HEK293 (cell line): ENCODE results near the gene PPP4R4.
A peak's percentile ranks its signal among the peaks of the same experiment; 100 is the strongest.

Experiments used
- CTCF ChIA-PET: fragments of 350-600 bp; formaldehyde crosslinking; extraction: SDS; loops from one replicate; lab custom pipeline; 2021; ENCODE audit warnings: antibody characterized with exemption; lab: Yijun Ruan, JAX
- POLR2A ChIA-PET: fragments of 300-600 bp; formaldehyde crosslinking; extraction: SDS; loops from one replicate; lab custom pipeline; 2020; ENCODE audit warnings: antibody characterized with exemption, inconsistent platforms; lab: Yijun Ruan, JAX
- H3K27ac ChIP-seq: fragments of 200-500 bp; sonication (Bioruptor generic); 2 replicates; pipeline ENCODE4 v1.5.1; 2014; ENCODE audit warnings: low read depth, low read length, control low read depth, inconsistent platforms; ENCODE audit errors: extremely low read depth
- H3K36me3 ChIP-seq, 2 experiments: fragments of 200-500 bp in 1 of 2; sonication (Bioruptor generic) in 1 of 2; 1 replicate in 1 of 2; 2 replicates in 1 of 2; pipeline ENCODE4 v1.5.1; 2014 to 2017; ENCODE audit warnings: inconsistent platforms in 2 of 2, low read length in 2 of 2; ENCODE audit not compliant: control insufficient read depth in 2 of 2, insufficient read depth in 1 of 2
- H3K4me1 ChIP-seq: fragments of 200-500 bp; sonication (Bioruptor generic); 2 replicates; pipeline ENCODE4 v1.5.1; 2014; ENCODE audit warnings: mild to moderate bottlenecking, low read length, inconsistent platforms; ENCODE audit not compliant: control insufficient read depth, insufficient read depth
- H3K4me3 ChIP-seq: 2 replicates; pipeline ENCODE4 v1.5.1; 2011; ENCODE audit warnings: low read depth, mild to moderate bottlenecking, control low read depth, low read length, moderate library complexity
- H3K9me3 ChIP-seq: fragments of 200-500 bp; sonication (Bioruptor generic); 2 replicates; pipeline ENCODE4 v1.5.1; 2014; ENCODE audit warnings: low read depth, low read length, inconsistent platforms; ENCODE audit not compliant: control insufficient read depth, insufficient read depth
- EGR2 ChIP-seq: fragments of 450-650 bp; formaldehyde crosslinking; IDR thresholded peaks from 2 replicates; pipeline ENCODE4 v1.5.1; 2016; ENCODE audit warnings: low read depth, missing biosample characterization, missing genetic modification characterization
- KLF1 ChIP-seq: fragments of 450-650 bp; formaldehyde crosslinking; IDR thresholded peaks from 2 replicates; pipeline ENCODE4 v1.5.1; 2016; ENCODE audit warnings: missing biosample characterization, missing genetic modification characterization
- KLF10 ChIP-seq: fragments of 450-650 bp; IDR thresholded peaks from 2 replicates; pipeline ENCODE4 v1.5.1; 2018; ENCODE audit warnings: missing biosample characterization, mild to moderate bottlenecking, missing genetic modification characterization
- KLF16 ChIP-seq: fragments of 450-650 bp; formaldehyde crosslinking; IDR thresholded peaks from 2 replicates; pipeline ENCODE4 v1.5.1; 2017; ENCODE audit warnings: missing biosample characterization, missing genetic modification characterization
- KLF9 ChIP-seq: fragments of 450-650 bp; formaldehyde crosslinking; IDR thresholded peaks from 2 replicates; pipeline ENCODE4 v1.5.1; 2016; ENCODE audit warnings: missing biosample characterization, missing genetic modification characterization, low read depth
- PRDM10 ChIP-seq: fragments of 450-650 bp; formaldehyde crosslinking; IDR thresholded peaks from 2 replicates; pipeline ENCODE4 v1.5.1; 2016; ENCODE audit warnings: missing biosample characterization, missing genetic modification characterization
- SCRT1 ChIP-seq: fragments of 450-650 bp; formaldehyde crosslinking; IDR thresholded peaks from 2 replicates; pipeline ENCODE4 v1.5.1; 2016; ENCODE audit warnings: missing biosample characterization, missing genetic modification characterization, borderline replicate concordance
- SP2 ChIP-seq: fragments of 450-650 bp; formaldehyde crosslinking; IDR thresholded peaks from 2 replicates; pipeline ENCODE4 v1.5.1; 2016; ENCODE audit warnings: missing biosample characterization, missing genetic modification characterization
- SP3 ChIP-seq: fragments of 450-650 bp; formaldehyde crosslinking; IDR thresholded peaks from 2 replicates; pipeline ENCODE4 v1.5.1; 2016; ENCODE audit warnings: missing biosample characterization, missing genetic modification characterization
- YY1 ChIP-seq: fragments of 450-650 bp; formaldehyde crosslinking; IDR thresholded peaks from 2 replicates; pipeline ENCODE4 v1.5.1; 2018; ENCODE audit warnings: missing biosample characterization, missing genetic modification characterization
- ZFHX2 ChIP-seq: fragments of 450-650 bp; formaldehyde crosslinking; conservative IDR thresholded peaks from 2 replicates; pipeline ENCODE4 v1.5.1; 2016; ENCODE audit warnings: missing biosample characterization, missing genetic modification characterization
- ZFP37 ChIP-seq: fragments of 450-650 bp; formaldehyde crosslinking; IDR thresholded peaks from 2 replicates; pipeline ENCODE4 v1.5.1; 2016; ENCODE audit warnings: missing biosample characterization, missing genetic modification characterization
- ZNF10 ChIP-seq: fragments of 450-650 bp; formaldehyde crosslinking; IDR thresholded peaks from 2 replicates; pipeline ENCODE4 v1.5.1; 2017; ENCODE audit warnings: missing biosample characterization, missing genetic modification characterization
- ZNF138 ChIP-seq: fragments of 450-650 bp; formaldehyde crosslinking; IDR thresholded peaks from 2 replicates; pipeline ENCODE4 v1.5.1; 2016; ENCODE audit warnings: missing biosample characterization, missing genetic modification characterization, borderline replicate concordance
- ZNF148 ChIP-seq: fragments of 450-650 bp; formaldehyde crosslinking; IDR thresholded peaks from 2 replicates; pipeline ENCODE4 v1.5.0; 2017; ENCODE audit warnings: missing biosample characterization, missing genetic modification characterization, borderline replicate concordance
- ZNF18 ChIP-seq: fragments of 450-650 bp; formaldehyde crosslinking; IDR thresholded peaks from 2 replicates; pipeline ENCODE4 v1.5.1; 2016; ENCODE audit warnings: missing biosample characterization, missing genetic modification characterization
- ZNF311 ChIP-seq: fragments of 450-650 bp; formaldehyde crosslinking; IDR thresholded peaks from 2 replicates; pipeline ENCODE4 v1.5.1; 2017; ENCODE audit warnings: missing biosample characterization, missing genetic modification characterization, borderline replicate concordance
- ZNF335 ChIP-seq: fragments of 450-650 bp; formaldehyde crosslinking; conservative IDR thresholded peaks from 2 replicates; pipeline ENCODE4 v1.5.1; 2016; ENCODE audit warnings: missing biosample characterization, missing genetic modification characterization
- ZNF362 ChIP-seq: fragments of 450-650 bp; formaldehyde crosslinking; IDR thresholded peaks from 2 replicates; pipeline ENCODE4 v1.5.1; 2016; ENCODE audit warnings: missing biosample characterization, missing genetic modification characterization
- ZNF510 ChIP-seq: fragments of 450-650 bp; formaldehyde crosslinking; IDR thresholded peaks from 2 replicates; pipeline ENCODE4 v1.5.1; 2018; ENCODE audit warnings: mild to moderate bottlenecking, missing genetic modification characterization, missing biosample characterization; ENCODE audit not compliant: insufficient replicate concordance
- ZNF555 ChIP-seq: fragments of 450-650 bp; formaldehyde crosslinking; conservative IDR thresholded peaks from 2 replicates; pipeline ENCODE4 v1.5.1; 2017; ENCODE audit warnings: missing biosample characterization, mild to moderate bottlenecking, missing genetic modification characterization, inconsistent platforms

PPP4R4 gene

GRCh38 chr14:94129111-94129757, 44.9 kb upstream of the PPP4R4 start, which contains the start of gene IFI27L2 (continued):
- TF ChIP-seq ZNF148 = no peak

GRCh38 chr14:94129758-94130414, 44.2 kb upstream of the PPP4R4 start:
- POLR2A ChIA-PET = interaction anchor here (2.4 kb wide), 1 partner anchor 49 kb away, joined by 10 read pairs; the partner anchor contains the start of genes DDX24 and IFI27L1
- no peaks in the 10 kb centered on the region for H3K36me3 ChIP-seq
- CTCF ChIA-PET = interaction anchor here (0.6 to 2.6 kb wide), 8 partner anchors 8 to 1020 kb away, joined by 3 to 15 read pairs (median 4); no protein-coding TSS in a partner anchor
- no peaks in the 10 kb centered on the region for H3K9me3 ChIP-seq
- TF ChIP-seq ZFP37 (tag by site-specific recombination) (no peak), ZNF18 (tag by site-specific recombination) (no peak), ZNF362 (tag by site-specific recombination) (peak; percentile 82), KLF16 (tag by site-specific recombination) (peak; percentile 27; the same call in 1 of the 2 replicates), KLF1 (peak; percentile 14; the same call in 1 of the 2 replicates), EGR2 (peak; percentile 53), ZFHX2 (tag by site-specific recombination) (peak; percentile 77), ZNF311 (no peak), KLF10 (tag by site-specific recombination) (peak; percentile 43; the same call in 1 of the 2 replicates), SP2 (tag by site-specific recombination) (peak; percentile 48), ZNF510 (tag by site-specific recombination) (no peak), SP3 (peak; percentile 79), PRDM10 (tag by site-specific recombination) (peak; percentile 83), SCRT1 (tag by site-specific recombination) (no peak), KLF9 (peak; percentile 84), ZNF555 (tag by site-specific recombination) (no peak), ZNF335 (tag by site-specific recombination) (peak; percentile 95), ZNF138 (no peak), ZNF10 (tag by site-specific recombination) (no peak; the same call in 1 of the 2 replicates), YY1 (tag by site-specific recombination) (0 out of 2 replicates have a peak, but pooled peaks have one; percentile 14)
- TF ChIP-seq, all 188 proteins: peak for 12
- H3K4me3 ChIP-seq = peak overlapping the region; percentile 48
- peak overlapping the region; percentile 37; the same call in 1 of the 2 replicates for H3K27ac ChIP-seq
- H3K4me1 ChIP-seq = peaks cover 3% of the 10 kb centered on the region; the same call in 1 of the 2 replicates
